NCI-H774 (cell line): ENCODE results near the gene IFNG.

Source experiments
- DNase-seq: peaks from one replicate; lab custom pipeline; 2025; lab: John Stamatoyannopoulos, UW

Gene IFNG

GRCh38 chr12:68166317-68166831 lies 6.8 kb upstream of the IFNG start:
- no peak for DNase-seq

GRCh38 chr12:68163560-68164081 lies 4.1 kb upstream of the IFNG start:
- DNase-seq, result no peak

DNA sequence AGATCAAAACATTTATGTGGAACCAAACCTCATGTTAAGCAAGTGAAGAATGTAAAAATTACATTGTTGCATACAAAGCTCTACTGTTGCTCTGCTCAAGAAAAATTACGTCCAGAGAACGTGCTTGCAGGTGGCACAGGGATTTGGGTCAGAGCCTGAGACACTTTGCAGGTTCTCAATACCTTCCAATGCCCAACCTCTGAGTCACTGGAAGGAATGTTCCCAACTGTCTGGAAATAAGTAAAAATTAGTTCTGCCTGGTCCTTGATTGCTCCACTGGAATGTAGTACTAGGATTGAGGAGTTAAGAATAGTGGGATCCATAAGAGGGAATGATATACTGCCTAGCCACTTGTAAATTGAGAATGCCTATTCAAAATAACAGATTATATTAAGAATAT lies 2.8 kb upstream of the IFNG start:
- no peak for DNase-seq

DNA sequence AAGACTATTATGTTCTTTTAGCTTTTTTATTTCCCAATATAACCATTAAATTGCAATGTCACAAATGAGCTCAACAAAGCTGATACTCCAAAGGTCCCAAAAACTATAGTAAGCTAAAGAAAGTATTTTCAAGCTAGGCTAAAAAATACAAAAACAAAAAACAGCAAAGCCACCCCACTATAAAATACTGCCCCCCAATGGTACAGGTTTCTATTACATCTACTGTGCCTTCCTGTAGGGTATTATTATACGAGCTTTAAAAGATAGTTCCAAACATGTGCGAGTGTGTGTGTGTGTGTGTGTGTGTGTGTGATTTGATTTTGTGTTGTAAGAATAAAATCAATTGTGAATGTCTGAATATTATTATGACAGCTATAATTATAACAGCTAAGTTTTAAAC lies 1.1 kb downstream of the IFNG start:
- DNase-seq, result no peak

GRCh38 chr12:68157380-68157779 lies 2.2 kb downstream of the IFNG start:
- no peak for DNase-seq

DNA sequence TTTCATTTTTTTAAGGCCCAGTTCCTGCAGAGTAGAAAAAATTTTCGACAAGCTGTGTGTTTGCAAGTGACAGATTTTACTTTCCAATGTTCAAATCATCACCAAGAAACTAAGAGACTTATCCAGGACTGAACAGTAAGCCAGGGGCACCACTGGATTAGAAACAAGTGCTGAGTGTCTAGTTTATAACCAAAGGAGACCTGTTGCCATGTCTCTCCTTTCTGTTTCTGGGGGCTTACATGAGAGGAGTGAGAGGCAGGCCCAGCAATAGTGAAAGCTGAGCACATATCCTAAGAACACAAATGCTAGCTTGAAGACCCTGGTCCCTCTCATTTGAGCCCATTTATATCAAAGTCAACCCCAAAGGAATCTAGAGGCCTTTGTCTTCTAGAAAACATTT lies 2.9 kb downstream of the IFNG start:
- DNase-seq, result no peak

DNA sequence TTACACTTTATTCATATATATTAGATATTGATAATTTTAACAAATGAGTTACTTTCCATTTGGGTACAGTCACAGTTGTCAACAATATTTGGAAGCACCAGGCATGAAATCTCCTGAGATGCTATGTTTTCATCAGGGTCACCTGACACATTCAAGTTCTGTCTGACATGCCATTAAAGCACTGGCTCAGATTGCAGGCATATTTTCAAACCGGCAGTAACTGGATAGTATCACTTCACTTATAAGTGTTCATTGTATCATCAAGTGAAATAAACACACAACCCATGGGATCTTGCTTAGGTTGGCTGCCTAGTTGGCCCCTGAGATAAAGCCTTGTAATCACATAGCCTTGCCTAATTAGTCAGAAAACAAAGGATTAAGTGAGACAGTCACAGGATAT lies 4.8 kb downstream of the IFNG start:
- no peak for DNase-seq

DNA sequence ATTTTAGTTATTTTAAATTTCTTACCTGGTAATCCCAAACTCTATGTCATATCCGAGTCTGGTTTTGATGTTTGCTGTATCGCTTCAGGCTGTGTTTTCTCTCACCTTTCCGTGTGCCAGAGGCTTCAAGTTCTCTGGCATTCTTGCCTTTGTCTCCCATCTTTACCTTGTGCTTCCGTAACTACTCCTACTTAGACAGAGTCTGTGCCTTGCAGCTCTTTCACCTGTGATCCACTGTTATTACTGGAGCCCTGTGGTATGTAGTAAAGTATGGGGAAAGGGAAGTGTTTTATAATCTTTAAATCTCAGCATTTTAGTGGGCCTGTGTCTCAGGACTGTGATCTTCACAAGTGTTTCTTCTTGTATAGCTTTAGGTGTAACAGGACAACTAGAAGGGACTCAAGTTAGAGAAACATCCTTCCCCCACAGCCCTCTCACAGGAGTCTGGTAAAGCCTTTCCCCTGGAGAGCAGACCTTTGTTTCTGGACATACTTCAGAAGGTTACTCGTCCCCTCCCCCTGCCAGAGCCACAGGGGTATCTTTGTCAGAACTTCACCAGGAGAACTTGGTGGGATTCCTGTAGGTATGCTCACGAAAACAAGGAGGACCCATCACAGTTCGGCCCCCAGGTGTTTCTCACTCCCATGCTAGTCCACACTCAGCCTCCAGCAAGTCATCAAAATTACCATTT lies 11.1 kb downstream of the IFNG start:
- DNase-seq, result no peak

GRCh38 chr12:68140556-68140955 lies 19.0 kb downstream of the IFNG start:
- DNase-seq, result no peak

DNA sequence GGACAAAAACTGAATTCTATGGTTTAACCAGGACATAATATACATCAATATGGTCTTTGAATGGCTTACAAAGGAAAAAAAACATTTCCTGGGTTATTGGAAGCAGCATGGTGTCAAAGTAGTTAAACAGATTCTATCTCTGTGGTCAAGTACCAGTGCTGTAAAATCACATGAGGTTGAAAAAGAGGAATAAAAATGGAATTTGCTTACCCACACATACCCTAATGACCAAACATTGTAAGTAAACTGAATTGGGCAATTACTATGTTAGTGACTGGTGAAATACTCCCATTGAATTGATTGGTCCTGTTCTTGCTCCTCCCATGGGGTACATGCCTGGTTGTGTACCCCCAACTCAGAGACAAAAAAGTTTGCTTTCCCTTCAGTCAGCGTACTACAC lies 19.6 kb downstream of the IFNG start:
- DNase-seq, result no peak

GRCh38 chr12:68139001-68139400 lies 20.5 kb downstream of the IFNG start:
- no peak for DNase-seq

DNA sequence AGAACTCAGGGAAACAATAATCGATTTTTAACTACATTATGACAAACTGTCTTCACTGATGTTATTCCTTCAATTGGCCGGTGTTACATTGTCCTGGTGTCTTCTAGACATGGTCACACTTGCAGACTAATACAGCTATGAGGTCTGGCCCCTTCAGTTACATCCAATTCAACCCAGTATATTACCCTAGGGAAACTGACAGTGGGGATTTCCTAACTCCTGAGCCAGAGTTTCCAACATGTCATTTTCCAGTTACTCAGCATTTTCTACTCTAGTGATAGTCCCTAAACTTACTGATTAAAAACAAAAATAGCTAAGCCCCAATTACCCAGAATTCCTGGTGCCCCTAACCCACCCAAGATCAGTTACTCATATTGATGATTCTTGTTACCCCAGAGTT lies 21.1 kb downstream of the IFNG start:
- DNase-seq, result no peak

DNA sequence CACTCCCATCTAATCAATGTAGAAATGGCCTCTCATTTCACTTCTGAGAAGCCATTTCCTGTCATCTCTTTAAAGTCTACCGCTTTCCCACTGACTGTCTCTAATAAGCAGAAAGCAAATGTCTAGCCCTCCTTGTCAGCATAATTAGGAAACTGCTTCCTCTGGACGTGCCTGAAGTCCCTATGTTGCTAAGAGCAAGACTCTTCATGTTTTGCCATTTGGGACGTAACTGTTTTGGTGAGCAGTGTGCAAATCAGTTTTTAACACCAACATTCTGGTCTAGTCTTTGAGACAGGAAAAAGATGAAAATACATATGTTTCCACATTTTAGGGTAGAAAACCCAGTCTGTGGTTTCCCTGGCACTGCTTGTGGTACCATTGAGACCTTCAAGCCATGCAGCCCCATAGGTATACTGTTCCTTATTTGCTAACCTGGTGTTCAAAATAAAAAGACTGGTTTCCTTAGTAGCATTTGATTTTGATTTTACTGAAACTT lies 22.2 kb downstream of the IFNG start:
- no peak for DNase-seq

- DNase-seq, result no peak
Measured at GRCh38 chr12:68135520-68135919, 24.0 kb downstream of the IFNG start.

DNA sequence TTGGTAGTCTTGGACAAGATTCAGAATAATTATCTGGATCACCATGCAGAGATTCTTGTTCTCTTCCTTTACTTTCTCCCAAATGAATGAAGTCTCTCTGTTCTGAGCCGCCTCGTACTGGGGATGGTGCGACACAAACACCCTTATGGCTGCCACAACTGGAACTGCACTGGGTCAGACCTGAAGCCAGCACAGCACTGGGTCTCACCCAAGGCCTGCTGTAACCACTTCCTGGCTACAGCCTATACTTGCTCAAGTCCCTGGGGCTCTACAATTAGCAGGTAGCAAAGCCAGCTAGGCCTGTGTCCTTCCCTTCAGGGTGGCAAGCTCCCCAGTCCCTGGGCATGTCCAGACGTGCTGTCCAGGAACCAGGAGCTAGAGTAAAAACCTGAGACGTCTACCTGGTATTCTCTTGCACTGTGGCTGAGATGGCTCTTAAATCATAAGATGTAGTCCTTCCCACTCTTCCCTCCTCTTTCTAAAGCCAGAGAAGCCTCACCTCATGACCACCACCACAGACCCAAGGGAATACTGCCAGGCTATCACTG lies 27.6 kb downstream of the IFNG start:
- no peak for DNase-seq

- DNase-seq, result no peak
Measured at GRCh38 chr12:68129979-68130378, 29.6 kb downstream of the IFNG start.

- no peak for DNase-seq
Measured at GRCh38 chr12:68122236-68122920, 37.2 kb downstream of the IFNG start.

GRCh38 chr12:68121143-68121542 lies 38.4 kb downstream of the IFNG start:
- no peak for DNase-seq

GRCh38 chr12:68119724-68120211 lies 39.8 kb downstream of the IFNG start:
- no peak for DNase-seq

DNA sequence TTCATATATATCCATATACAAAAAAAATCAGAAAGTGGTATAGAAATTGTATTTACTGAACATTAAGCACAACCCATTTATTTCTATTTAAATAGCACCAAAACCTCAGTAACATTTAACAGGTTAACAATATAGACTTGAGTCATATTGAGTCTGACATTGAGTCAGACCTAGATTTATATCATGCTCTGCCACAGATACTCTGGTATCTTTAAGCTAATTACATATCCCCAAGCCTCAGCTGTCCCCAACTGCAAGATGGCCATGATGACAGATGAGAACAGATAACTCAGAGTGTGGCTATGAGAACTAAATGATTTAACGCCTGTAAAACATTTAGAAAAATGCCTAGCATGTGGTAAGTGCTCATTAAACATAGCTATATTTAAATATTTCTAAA lies 40.3 kb downstream of the IFNG start:
- no peak for DNase-seq

DNA sequence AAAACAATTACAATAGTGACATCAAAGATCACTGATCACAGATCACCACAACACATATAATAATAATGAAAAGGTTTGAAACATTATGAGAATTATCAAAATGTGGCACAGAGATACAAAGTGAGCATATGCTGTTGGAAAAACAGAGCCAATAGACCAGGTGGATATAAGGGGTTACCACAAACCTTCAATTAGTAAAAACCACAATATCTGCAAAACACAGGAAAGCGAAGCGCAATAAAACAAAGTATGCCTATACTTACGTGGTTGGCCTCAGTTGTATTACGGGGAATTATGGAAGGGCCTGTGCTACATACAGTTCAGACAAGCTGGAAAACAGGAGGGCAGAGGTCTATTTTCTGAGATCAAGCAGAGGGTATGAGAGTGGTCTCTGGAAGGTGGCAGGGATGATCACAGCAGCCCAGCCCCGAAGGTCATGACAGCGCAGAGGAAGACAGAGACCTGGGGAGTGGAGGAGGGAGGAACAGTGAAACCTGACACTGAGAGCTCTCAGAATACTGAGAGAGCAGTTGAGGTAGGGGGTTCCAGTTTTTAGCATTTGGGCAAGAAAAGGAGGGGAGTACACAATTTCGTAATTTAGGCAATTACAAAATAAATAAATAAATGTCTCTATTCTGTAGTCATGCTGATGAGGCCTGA lies 41.3 kb downstream of the IFNG start:
- DNase-seq, result no peak

DNA sequence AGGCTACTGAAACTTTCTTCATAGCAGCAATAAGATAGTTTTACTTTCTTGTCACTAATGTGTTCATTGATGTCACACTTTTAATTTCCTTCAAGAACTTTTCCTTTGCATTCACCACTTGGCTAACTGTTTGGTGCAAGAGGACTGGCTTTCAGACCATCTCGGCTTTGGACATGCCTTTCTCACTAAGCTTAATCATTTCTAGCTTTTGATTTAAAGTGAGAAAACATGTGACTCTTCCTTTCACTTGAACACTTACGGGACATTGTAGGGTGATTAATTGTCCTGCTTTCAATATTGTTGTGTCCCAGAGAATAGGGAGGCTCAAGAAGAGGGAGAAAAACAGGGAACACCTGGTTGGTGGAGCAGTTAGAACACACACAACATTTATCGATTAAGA lies 41.9 kb downstream of the IFNG start:
- DNase-seq, result no peak
